Left lung (tissue), 10 donors: ENCODE results near the gene HDAC4. TPM values are rescaled to one million over a fixed set of nuclear protein-coding genes. Genes with fewer than 3 reads are reported as not detected.

Experiments
- ATAC-seq: fragments of 200-7000 bp; cut with Tn5 transposase; one replicate; pipeline ENCODE4 v1.9.1; 2020; ENCODE audit warnings: moderate library complexity
- DNase-seq, 4 donors: peaks; one replicate each; pipeline ENCODE4 v3.0.0-alpha.2; 2013 to 2020
- H3K27ac ChIP-seq, 2 donors: fragments of 200-600 bp; sonication (generic) in 1 of 2; one replicate each; pipeline versions ENCODE4 v1.5.0 to v1.8.0; 2020 to 2021
- H3K27me3 ChIP-seq, 2 donors: fragments of 200-600 bp; sonication (generic) in 1 of 2; one replicate each; pipeline versions ENCODE4 v1.5.0 to v1.8.0; 2020 to 2021
- H3K36me3 ChIP-seq, 2 donors: fragments of 200-600 bp; sonication (generic) in 1 of 2; one replicate each; pipeline versions ENCODE4 v1.5.0 to v1.8.0; 2020 to 2021
- H3K4me1 ChIP-seq, 2 donors: fragments of 200-600 bp; one replicate each; pipeline ENCODE4 v1.8.0; 2021
- H3K4me3 ChIP-seq, 2 donors: fragments of 200-600 bp; sonication (generic) in 1 of 2; one replicate each; pipeline versions ENCODE4 v1.5.0 to v1.8.0; 2020 to 2021; ENCODE audit warnings: mild to moderate bottlenecking in 1 of 2
- H3K9me3 ChIP-seq, 2 donors: fragments of 200-600 bp; sonication (generic) in 1 of 2; one replicate each; pipeline versions ENCODE4 v1.5.0 to v1.8.0; 2020 to 2021
- CTCF ChIP-seq, 2 donors: fragments of 200-600 bp; sonication (generic) in 1 of 2; IDR thresholded peaks; one replicate each; pipeline versions ENCODE4 v1.5.0 to v1.8.0; 2021; ENCODE audit warnings: antibody characterized with exemption in 2 of 2
- intact Hi-C, 2 donors: fragments of 100-400 bp; cut with DNase I; formaldehyde crosslinking; loops; one replicate each; pipeline versions ENCODE4 v1.11.2 to v1.14.2; 2022
- polyA plus RNA-seq, 6 donors: library from polyadenylated mRNA; unstranded; fragments of 120-200 nt; gene quantifications; one replicate each; pipeline ENCODE4 v1.2.1, GENCODE V29; 2013; ENCODE audit not compliant: insufficient read length in 6 of 6
- total RNA-seq, 2 donors: library from RNA; stranded (reverse); fragmentation: NEBNext Ultra II Directional; extraction: Animal tissue kit (Norgen Biotek cat#: 25700); gene quantifications; one replicate each; pipeline ENCODE4 v1.2.1, GENCODE V29; 2021
- donor health status: DM: no; HTN: yes; CAD: no.
- donor health status: DM: no; HTN: no; CAD: no.

Gene HDAC4
- total and polyA plus RNA-seq, 8 donors, result 9.9 to 36.8 (median 12.8) TPM

DNA sequence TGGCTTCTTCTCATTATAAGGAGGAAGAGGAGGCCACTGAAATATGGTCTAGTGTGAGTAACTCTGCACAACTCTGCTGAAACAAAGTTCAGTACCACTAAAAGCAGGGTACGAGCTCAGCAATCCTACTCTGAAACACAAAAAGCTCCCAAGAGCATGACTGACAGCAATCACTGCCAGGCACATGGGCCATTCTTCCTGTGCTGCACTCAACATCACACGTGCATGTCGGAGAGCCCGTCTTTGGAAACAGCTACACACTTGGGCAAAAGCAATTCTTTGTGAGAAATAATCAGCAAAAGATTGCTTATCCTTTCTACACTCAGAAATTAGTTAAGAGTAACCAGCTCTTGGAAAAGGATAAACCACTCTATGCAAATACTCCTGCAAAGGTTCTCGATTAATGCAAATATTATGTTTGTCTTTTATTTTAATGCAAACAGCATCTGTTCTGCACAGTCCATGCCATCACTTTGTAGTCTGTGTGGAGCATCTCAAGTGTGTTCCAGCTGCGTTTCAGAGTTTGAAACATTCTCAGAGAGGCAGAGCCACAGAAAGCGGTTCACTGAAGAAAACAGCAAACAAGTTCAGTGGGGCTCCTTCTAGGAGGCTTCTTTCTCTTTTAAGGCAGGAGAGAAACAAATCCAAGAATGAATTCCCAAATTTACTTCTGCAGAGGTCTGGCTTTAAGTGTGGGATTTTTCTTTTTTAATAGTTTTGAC is 145.0 kb downstream of the HDAC4 start:
- peak overlapping the region in 1 of 2 donors; percentile 30 for H3K27ac ChIP-seq
- intact Hi-C loops, result no loop called here
- H3K9me3 ChIP-seq, result no peaks in the 10 kb centered on the region
- H3K4me1 ChIP-seq, result peaks cover 6 to 97% of the 10 kb centered on the region in 2 donors
- no peak for DNase-seq
- no peak for ATAC-seq
- no peak overlapping the region for H3K4me3 ChIP-seq
- H3K36me3 ChIP-seq, result no peaks in the 10 kb centered on the region
- no peaks in the 10 kb centered on the region for H3K27me3 ChIP-seq
- no peak for TF ChIP-seq CTCF (IDR thresholded peaks at IDR 0.05)

DNA sequence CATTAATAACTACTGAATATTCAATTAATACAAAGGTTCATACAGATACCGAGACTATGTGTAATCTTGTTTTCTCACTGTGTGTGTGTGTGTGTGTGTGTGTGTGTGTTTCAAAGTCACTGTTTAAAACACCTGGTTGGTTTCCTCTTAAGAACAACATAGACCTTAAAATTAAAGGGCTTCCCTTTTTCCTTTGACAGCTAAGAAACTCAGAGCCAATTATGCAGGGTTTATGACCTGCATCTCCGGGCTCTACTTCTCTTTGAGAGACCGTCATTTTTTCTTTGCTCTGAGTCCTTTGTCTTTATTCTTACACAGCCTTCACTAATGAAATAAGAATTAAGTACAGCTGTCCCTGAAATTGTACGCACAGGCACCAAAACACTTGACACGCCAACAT is 145.6 kb downstream of the HDAC4 start:
- no peaks in the 10 kb centered on the region for H3K27me3 ChIP-seq
- no peak for DNase-seq
- no peak for ATAC-seq
- no peak for TF ChIP-seq CTCF (IDR thresholded peaks at IDR 0.05)
- H3K4me3 ChIP-seq, result no peak overlapping the region
- H3K36me3 ChIP-seq, result no peaks in the 10 kb centered on the region
- intact Hi-C loops, result no loop called here
- H3K4me1 ChIP-seq, result peaks cover 6 to 97% of the 10 kb centered on the region in 2 donors
- H3K27ac ChIP-seq, result peak overlapping the region in 1 of 2 donors; percentile 30
- H3K9me3 ChIP-seq, result no peaks in the 10 kb centered on the region

GRCh38 chr2:239253701-239254436 is 147.0 kb downstream of the HDAC4 start:
- Histone ChIP-seq H3K27me3 (no peaks in the 10 kb centered on the region), H3K4me1 (peaks cover 17 to 98% of the 10 kb centered on the region in 2 donors), H3K4me3 (no peak overlapping the region), H3K27ac (peak overlapping the region; percentile 34 to 69), H3K36me3 (no peaks in the 10 kb centered on the region), H3K9me3 (no peaks in the 10 kb centered on the region)
- ATAC-seq, result no peak
- intact Hi-C loops, result no loop called here
- TF ChIP-seq CTCF (IDR thresholded peaks at IDR 0.05), result no peak
- no peak for DNase-seq

DNA sequence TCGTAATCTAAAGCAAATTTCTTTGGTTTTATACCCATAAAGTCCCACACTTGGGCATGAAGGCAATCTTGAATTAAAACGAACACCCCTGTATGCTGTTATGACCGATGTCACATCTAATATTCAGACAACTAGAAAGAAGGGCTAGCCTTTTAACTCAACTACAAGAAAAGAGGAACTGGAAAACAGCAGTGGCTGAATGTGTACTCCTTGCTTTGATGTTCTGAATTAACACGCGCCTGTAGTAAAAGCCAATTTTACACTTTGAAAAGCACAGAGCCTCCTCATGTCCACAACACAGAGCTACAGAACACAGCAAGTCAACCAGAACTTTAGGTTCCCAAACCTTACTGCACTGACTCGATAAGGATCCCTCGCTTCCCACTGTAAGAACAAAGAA is 147.6 kb downstream of the HDAC4 start:
- Histone ChIP-seq H3K4me1 (peaks cover 17 to 94% of the 10 kb centered on the region in 2 donors), H3K27me3 (no peaks in the 10 kb centered on the region), H3K27ac (peak overlapping the region; percentile 34 to 69), H3K9me3 (no peaks in the 10 kb centered on the region), H3K36me3 (no peaks in the 10 kb centered on the region), H3K4me3 (no peak overlapping the region)
- intact Hi-C loops, result no loop called here
- TF ChIP-seq CTCF (IDR thresholded peaks at IDR 0.05), result no peak
- DNase-seq (no peak), ATAC-seq (no peak)

DNA sequence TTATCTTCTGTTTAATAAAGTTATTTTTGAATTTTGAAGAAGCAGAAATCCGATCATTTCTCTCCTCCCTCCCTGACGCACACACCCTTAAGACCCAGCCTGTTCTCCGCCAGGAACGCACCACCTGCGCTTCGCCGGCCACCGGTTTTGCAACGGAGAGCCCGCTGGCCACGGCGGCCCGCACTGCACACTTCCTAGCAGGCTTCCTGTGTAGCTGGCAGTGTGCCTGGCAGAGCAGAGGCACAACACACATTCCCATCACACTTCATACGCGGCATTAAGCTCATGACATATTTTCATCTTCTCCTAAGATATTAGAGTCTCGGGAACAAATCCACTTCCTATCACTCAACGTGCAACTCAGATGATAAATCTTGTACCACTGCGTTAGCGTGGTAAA is 148.0 kb downstream of the HDAC4 start:
- H3K27ac ChIP-seq, result peak overlapping the region; percentile 34 to 69
- H3K9me3 ChIP-seq, result no peaks in the 10 kb centered on the region
- H3K4me3 ChIP-seq, result no peak overlapping the region
- DNase-seq (peak in 3 of 4 donors; percentile 78 to 93 (median 80)), ATAC-seq (peak; percentile 62)
- H3K27me3 ChIP-seq, result no peaks in the 10 kb centered on the region
- H3K4me1 ChIP-seq, result peaks cover 17 to 89% of the 10 kb centered on the region in 2 donors
- TF ChIP-seq CTCF (IDR thresholded peaks at IDR 0.05), result no peak
- intact Hi-C loops, result no loop called here
- no peaks in the 10 kb centered on the region for H3K36me3 ChIP-seq
